SKM-1 (cell line): ENCODE results near the gene UBXN1.
A peak's percentile ranks its signal among the peaks of the same experiment; 100 is the strongest.
"Not testable (repeated sequence)": the region's sequence is repeated elsewhere in the genome, so short reads cannot be mapped to it uniquely, and the experiment has no call there.

ENCODE experiments used
- DNase-seq: peaks from one replicate; lab custom pipeline; 2025; ENCODE audit not compliant: unreplicated experiment; lab: John Stamatoyannopoulos, UW

UBXN1 gene

DNA sequence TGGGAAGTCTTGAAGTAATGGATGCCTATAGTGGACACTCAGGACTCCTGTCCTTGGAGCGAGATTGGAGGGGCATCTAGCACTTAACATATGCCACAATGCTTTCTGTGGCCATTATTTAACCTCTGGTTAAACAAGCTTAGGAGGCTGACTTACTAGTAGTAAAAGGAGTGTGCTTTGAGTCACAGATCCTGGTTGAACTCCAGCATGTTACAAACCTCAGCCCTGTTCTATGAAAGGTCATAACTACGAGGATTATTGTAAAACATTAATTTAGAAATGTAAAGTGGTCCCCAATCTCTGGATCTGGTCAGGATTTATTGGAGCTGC lies 5.7 kb downstream of the UBXN1 start:
- no peak for DNase-seq

DNA sequence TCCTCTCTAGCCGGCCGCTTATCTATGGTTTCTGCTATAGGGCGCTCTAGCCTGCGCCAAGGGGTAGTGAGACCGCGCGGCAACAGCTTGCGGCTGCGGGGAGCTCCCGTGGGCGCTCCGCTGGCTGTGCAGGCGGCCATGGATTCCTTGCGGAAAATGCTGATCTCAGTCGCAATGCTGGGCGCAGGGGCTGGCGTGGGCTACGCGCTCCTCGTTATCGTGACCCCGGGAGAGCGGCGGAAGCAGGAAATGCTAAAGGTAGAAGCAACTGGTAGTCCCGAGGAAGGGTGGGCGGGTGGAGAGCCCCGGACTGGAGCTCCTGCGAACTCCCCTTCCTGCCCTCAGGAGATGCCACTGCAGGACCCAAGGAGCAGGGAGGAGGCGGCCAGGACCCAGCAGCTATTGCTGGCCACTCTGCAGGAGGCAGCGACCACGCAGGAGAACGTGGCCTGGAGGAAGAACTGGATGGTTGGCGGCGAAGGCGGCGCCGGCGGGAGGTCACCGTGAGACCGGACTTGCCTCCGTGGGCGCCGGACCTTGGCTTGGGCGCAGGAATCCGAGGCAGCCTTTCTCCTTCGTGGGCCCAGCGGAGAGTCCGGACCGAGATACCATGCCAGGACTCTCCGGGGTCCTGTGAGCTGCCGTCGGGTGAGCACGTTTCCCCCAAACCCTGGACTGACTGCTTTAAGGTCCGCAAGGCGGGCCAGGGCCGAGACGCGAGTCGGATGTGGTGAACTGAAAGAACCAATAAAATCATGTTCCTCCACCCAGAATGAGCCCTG lies 7.1 kb downstream of the UBXN1 start, which contains the start of the genes LBHD1 and UQCC3:
Gene LBHD1 (minus strand): TSS at position 660 of the 782 bp plus-strand sequence. CDS start 2,236 bp downstream, outside the sequence.
Gene UQCC3 (plus strand): TSS at position 66 of the 782 bp plus-strand sequence. CDS start 73 bp downstream, at position 139.
- DNase-seq: peak; percentile 67

DNA sequence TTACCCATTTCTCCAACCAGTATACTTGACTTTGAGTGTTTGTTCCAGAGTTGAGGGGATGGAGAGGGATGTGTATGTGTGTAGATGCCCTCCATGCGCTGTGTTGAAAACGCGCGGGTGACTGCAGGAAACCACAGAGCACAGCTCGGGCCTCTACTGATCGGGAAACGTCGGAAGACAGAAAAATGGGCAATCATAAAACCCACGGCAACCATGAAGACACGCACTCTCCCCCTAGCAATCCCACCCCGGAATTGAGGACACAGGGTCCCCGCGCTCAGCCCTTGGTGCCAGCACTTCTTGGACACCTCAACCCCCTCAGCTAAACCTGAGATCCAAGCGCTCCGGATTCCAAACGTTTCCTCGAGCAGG lies 7.7 kb downstream of the UBXN1 start:
- no peak for DNase-seq

DNA sequence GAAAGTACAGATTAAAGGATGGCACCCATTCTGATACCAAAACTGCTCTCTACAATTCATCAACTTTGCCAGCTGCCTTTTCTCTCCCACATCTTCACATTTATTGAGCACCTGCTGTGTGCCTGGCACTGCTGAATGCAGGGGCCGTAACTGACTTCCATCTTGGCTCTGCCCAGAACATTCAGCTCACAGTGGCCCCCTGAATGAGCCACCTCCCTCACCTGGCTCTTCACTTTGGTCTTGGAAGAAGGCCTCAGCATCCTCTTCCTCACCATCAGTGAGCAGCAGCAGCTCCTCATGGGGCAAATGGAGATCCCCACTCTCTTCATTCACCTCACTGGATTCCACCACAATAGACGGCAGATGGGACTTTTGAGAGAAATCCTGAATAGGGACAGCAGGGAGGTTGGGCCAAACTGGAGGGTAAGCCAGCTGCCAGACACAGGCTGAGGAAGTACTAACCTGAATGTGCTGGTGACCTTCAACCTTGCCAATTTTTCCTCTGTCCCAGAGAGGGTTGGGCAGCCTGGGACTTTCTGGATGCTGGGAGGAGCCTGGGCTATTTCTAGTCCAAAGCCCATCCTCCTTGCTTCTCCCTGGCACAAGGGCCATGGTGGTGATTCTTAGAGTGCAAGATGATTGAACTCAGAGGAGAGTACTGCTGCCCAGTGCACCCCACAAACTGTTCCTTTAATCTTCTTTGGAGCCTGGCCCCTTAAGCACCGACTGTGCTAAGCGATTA lies 9.3 kb downstream of the UBXN1 start:
- DNase-seq: no peak

DNA sequence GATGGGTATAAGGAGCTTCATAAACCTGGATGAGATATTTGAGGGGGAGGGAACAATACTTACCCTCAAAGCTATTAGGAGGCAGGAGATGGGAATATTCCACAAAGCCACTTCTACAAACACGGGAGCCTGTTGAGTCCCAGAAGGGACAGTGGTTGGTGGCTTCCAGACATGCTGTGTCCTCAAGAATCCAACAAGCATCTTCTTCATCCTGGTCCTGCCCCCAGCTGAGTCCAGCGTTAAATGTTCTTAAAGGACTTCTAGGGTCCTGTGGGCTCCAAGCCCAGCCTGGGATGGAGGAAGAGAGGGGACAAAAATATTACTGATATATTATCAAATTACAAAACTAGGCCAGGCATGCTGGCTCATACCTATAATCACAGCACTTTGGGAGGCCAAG lies 11.4 kb downstream of the UBXN1 start:
- no peak for DNase-seq

DNA sequence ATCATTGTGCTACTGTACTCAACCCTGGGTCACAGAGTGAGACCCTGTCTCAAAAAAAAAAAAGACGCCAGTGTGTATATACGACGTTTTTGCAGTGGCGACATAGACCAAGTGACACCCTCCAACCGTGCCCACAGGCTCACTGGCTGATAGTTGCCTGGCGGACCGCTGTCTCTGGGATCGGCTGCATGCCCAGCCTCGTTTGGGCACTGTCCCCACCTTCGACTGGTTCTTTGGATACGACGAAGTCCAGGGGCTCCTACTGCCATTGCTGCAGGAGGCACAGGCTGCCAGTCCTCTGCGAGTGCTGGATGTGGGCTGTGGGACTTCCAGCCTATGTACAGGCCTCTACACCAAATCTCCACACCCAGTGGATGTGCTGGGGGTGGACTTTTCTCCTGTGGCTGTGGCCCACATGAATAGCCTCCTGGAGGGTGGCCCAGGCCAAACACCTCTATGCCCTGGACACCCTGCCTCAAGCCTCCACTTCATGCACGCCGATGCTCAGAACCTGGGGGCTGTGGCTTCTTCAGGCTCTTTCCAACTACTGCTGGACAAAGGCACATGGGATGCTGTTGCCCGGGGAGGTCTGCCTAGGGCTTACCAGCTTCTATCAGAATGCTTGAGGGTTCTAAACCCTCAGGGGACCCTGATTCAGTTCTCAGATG lies 12.5 kb downstream of the UBXN1 start:
- no peak for DNase-seq

DNA sequence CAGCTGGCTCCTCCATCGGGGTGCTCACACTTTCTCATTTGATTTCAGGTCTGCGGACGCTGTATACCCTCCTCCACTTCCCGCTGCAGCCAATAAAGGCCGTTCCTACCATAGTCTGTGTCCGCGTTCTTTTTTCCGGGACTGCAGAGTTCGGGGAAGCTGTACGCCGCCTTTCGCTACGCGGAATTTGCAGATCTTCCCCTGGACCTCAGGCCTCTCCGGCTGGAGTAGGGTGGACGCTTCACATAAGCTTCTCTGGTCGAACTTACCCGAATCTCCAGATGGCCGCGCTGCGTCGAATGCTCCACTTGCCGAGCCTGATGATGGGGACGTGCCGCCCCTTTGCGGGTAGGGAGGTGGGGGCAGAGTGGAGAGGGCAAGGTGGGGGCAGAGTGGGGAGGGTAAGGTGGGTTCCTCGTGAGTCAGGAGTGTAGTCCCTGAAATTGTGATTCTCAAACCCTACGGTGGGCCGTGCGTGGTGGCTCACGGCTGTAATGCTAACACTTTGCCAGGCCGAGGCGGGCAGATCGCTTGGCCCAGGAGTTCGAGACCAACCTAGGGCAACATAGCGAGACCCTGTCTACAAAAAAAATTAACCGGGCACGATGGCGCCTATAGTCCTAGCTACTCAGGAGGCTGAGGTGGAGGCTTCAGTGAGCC lies 13.1 kb downstream of the UBXN1 start:
- no peak for DNase-seq

DNA sequence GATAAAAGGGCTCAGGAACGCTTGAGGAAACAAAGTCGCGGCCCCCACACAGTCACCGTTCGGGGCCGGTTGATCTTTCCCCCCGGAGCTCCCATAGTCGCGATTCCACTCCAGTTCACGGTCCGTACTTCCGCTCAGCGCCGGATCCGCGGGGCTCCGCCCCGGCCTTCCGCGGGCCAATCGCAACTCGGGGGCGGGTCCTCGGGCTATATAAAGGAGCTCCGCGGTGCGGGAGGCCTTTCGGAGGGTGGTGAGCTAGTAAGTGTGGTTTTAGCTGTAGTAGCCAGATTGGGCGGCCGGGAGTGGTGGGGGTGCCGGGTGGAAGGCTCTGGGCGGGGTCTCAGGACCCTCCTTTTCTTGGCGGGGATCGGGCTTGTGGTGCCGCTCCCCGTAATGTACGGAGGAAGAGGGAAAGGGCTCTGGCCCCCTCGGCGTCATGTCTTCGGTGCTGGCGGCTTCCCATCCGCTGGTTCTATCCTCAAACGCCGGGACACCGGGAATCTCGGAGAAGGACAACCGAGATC lies 13.7 kb downstream of the UBXN1 start, which contains the start of the genes C11orf98 and CSKMT:
Gene C11orf98 (minus strand): TSS at position 136 of the 524 bp plus-strand sequence. CDS start 41 bp downstream, at position 95.
Gene CSKMT (plus strand): TSS at position 238 of the 524 bp plus-strand sequence. CDS start 568 bp downstream, outside the sequence.
- peak; percentile 89 for DNase-seq

DNA sequence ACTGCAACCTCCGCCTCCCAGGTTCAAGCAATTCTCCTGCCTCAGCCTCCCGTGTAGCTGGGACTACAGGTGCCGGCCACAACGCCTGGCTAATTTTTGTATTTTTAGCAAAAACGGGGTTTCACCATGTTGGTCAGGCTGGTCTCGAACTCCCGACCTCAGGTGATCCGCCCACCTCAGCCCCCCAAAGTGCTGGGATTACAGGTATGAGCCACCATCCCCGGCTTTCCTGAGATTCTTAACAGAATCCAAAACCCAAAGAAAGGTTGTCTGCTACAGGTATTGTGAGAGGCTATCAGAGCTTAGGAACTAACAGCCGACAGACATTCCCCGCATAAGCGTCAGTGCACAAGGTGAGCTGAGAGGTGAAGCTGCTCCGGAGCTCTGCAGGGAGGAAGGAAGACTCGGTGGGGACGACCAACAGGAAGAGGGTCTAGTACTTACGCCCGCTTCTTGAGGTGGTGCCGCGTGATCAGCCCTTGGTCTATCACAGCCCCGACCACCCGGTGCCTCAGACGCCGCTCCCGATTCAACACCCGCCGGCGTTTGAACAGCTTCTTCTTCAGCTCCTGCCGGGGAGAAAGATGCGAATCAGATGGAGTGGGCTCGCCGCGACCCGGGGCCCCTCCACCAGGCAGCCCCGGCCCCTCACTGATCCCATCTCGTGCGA lies 14.3 kb downstream of the UBXN1 start:
- no peak for DNase-seq

DNA sequence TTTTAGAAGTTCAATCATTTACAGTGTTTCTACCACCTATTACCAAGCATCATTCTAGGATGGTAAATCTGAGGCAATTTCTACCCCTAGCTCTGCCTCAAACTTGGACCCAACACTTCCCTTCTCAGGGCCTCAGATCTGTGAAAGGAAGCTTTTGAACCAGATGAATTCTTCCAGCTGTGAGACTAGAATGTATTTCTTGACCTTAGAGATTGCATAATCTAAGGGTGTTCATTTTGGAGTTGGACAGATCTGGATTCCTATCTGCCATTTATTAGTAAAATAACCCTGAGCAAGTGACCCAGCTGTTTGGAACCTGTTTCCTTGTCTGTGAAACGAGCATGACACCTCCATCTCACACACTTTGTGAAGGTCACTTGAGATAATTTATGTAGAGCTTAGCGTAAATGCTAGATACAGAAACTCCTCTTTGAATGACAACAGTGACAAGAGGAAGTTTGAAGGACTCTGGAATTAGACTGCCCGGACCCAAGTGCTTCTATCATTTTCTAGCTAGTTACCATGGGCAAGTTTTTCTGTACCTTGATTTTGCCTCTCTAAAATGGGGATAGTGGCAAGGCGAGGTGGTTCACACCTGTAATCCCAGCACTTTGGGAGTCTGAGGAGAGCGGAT lies 22.0 kb downstream of the UBXN1 start:
- DNase-seq: no peak

DNA sequence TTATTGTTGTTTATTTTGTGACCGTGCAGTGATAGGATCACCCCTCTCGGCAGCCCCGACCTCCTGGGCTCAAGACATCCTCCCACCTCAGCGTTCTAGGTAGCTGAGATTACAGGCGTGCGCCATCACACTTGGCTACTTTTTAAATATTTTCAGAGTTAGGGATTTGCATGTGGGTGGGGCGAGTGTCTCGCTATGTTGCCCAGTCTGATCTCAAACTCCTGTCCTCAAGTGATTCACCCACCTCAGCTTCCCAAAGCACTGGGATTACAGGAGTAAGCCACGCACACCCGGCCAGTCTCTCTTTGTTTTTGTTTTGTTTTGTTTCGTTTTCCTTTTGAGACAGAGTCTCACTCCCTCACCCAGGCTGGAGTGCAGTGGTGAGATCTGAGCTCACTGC lies 24.6 kb downstream of the UBXN1 start:
- DNase-seq: no peak

DNA sequence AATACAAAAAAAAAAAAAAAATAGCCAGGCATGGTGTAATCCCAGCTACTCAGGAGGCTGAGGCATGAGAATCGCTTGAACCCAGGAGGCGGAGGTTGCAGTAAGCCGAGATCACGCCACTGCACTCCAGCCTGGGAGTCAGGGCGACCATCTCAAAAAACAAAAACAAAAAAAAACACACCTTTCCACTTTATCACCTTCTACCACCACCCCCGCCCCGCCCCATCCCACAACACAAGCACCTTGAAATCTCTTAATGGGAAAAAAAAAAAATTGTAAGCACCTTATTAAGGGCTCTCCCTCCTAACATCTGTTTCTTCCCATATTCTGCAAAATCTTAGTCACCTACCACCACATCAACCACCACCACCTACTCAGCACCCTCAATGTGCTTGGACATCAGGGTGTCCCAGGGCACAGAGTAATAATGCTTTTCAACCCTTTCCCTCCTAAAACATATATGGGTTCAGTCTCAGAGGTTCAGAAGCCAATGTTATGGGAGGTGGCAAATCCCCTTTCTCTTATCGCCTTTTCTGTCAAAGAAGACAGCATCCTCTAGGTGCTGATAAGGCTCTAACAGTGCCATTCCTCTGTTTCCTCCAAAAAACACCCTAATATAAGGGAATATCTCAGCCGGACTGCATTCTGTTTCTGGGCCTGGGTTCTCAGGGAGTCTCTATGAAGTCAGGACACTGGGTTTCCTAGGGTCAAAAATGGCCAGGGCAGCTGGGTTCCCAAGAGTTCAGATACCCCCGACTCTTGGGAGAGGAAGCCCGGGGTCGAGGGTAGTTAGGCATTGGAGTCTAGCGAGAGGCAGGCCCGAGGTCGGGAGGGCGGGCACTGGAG lies 26.5 kb downstream of the UBXN1 start:
- DNase-seq: no peak

DNA sequence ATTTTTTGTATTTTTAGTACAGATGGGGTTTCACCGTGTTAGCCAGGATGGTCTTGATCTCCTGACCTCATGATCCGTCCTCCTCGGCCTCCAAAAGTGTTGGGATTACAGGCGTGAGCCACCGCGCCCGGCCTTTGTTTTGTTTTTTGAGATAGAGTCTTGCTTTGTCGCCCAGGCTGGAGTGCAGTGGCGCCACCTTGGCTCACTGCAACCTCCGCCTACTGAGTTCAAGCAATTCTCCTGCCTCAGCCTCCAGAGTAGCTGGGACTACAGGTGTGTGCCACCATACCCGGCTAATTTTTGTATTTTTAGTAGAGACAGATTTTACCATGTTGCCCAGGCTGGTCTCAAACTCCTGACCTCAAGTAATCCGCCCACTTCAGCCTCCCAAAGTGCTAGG lies 28.6 kb downstream of the UBXN1 start:
- DNase-seq: not testable (repeated sequence)

DNA sequence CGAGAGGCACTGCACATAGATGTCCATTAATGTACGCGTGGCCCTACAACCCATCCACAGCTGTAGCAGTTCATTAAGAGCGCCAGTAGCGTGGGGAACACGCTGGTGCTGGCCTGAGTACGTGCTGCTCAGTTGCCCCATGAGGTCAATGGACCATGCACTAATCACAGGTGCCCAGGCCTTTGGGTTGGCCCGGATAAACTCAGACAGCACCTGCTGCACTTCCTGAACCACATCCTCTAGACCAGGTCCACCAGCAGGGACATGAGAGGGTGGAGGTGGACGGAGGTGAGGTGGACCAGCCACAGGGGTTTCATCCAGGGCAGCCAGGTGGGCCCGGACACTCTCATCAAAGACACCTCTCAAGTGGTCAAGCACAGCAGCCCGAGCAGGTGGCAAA lies 29.4 kb downstream of the UBXN1 start:
- DNase-seq: no peak

DNA sequence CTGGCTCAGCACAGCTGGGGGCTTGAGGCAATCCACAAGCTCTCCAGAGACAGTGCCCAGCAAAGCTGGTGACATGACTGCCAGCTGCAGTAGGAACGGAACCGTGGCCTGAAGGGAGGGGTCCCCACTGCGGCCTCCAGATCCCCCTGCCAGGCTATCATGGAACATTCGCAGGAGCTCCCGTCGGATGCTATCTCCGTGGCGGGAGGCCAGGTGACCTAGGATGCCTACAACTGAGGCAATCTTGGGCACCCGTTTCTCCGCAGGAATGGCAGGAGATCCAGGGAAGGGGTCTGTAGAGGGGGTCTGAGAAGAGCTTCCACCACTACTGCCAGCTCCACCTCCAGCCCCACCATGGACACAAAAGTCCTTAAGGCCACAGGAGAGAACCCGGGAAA lies 29.9 kb downstream of the UBXN1 start:
- no peak for DNase-seq

DNA sequence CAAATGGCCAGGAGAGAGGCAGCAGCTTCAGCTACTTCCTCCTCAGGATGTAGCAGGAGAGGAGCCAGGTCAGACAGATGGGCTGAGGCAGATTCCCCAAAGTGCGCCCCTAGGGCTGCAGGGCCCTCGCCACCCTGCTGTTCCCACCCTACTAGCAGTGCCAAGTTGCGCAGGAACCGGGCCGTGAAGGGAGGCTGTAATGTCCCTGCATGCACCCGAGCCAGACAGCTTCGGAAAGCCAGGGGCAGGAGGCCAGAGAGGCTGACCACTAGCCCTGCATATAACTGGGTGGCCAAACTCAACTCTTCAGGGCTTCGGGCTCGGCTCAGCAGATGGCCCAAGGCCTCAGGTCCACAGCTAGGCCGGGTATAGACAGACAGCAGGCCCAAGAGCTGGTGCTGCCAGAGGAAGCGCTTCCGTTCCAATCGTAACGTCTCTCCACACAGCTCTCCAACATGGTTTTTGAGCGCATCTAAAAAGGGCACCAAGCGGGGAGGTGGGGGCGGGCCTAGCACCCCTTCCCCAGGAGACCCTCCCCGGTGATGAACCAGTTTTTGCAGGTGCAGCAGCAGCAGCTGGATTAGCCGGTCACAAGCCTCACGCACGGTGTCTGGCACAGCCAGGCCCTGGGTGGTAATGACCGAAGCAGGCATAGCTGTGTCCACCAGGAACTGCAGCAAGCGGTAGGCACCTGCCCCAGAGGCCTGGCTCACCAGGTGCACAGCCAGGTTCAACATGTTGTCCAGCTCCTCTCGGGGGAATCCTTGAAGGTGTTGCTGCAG lies 30.5 kb downstream of the UBXN1 start:
- no peak for DNase-seq

DNA sequence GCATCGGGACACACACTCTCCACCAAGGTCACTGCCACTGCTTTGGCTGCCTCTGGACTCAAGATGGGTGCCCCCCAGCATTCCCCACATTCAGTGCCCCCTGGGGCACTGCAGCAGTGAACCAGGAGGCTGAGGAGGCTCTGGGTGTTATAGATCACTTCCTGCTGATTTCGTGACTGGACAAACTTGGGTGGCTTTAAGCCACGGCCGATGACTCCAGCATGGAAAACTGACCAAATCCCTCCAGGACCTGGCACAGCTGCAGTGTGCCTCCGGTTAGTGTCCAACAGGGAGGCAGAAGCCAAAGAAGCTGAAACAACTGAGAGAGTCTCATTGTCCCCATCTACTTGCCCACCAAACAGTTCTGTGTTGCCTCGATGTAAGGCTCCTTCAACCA lies 31.3 kb downstream of the UBXN1 start:
- no peak for DNase-seq
